Neuronal stem cell (in vitro differentiated cells): ENCODE measurements around the gene SRSF7.

Experiments
- DNase-seq: peaks from one replicate; pipeline ENCODE4 v3.0.0-alpha.2; 2013; ENCODE audit warnings: low spot score
- H2AFZ ChIP-seq: one replicate; pipeline ENCODE4 v1.6.1; 2013; ENCODE audit warnings: mild to moderate bottlenecking, low read length, inconsistent platforms
- H2AK5ac ChIP-seq: 2 replicates; pipeline ENCODE4 v1.6.1; 2013; ENCODE audit warnings: low read depth, mild to moderate bottlenecking, inconsistent platforms, low read length, moderate library complexity, mixed read lengths
- H2BK120ac ChIP-seq: 2 replicates; pipeline ENCODE4 v1.6.1; 2013; ENCODE audit warnings: low read depth, mild to moderate bottlenecking, inconsistent platforms, low read length, moderate library complexity, mixed read lengths
- H2BK12ac ChIP-seq: one replicate; pipeline ENCODE4 v1.6.1; 2013; ENCODE audit warnings: low read length, inconsistent platforms
- H2BK15ac ChIP-seq: 2 replicates; pipeline ENCODE4 v1.6.1; 2013; ENCODE audit warnings: mild to moderate bottlenecking, low read length, inconsistent platforms, mixed read lengths
- H2BK5ac ChIP-seq: one replicate; pipeline ENCODE4 v1.6.1; 2013; ENCODE audit warnings: inconsistent platforms, mild to moderate bottlenecking, low read length, moderate library complexity
- H3K14ac ChIP-seq: one replicate; pipeline ENCODE4 v1.6.1; 2013; ENCODE audit warnings: low read length, inconsistent platforms
- H3K18ac ChIP-seq: 2 replicates; pipeline ENCODE4 v1.6.1; 2013; ENCODE audit warnings: low read length, inconsistent platforms
- H3K23ac ChIP-seq: 2 replicates; pipeline ENCODE4 v1.6.1; 2013; ENCODE audit warnings: low read depth, mild to moderate bottlenecking, mixed read lengths, low read length, inconsistent platforms; ENCODE audit not compliant: poor library complexity
- H3K27ac ChIP-seq: replicated peaks from 3 replicates; pipeline ENCODE4 v1.5.1; 2013; ENCODE audit warnings: low read length, inconsistent platforms
- H3K27me3 ChIP-seq, 3 experiments: 2 replicates each; pipeline ENCODE4 v1.6.1; 2013; ENCODE audit warnings: low read length in 3 of 3, mild to moderate bottlenecking in 2 of 3, inconsistent platforms in 1 of 3, low read depth in 1 of 3, mixed read lengths in 1 of 3, moderate library complexity in 1 of 3; ENCODE audit not compliant: control insufficient read depth in 3 of 3, insufficient read depth in 3 of 3
- H3K36me3 ChIP-seq, 2 donors: replicated peaks in 1 of 2; 2 replicates each; pipeline ENCODE4 v1.6.1; 2013; ENCODE audit warnings: low read length in 2 of 2; ENCODE audit not compliant: control insufficient read depth in 2 of 2, insufficient read depth in 2 of 2
- H3K4ac ChIP-seq: 2 replicates; pipeline ENCODE4 v1.6.1; 2013; ENCODE audit warnings: inconsistent platforms, mild to moderate bottlenecking, low read length, moderate library complexity
- H3K4me1 ChIP-seq, 2 donors: 1 replicate in 1 of 2; 2 replicates in 1 of 2; pipeline ENCODE4 v1.6.1; 2013; ENCODE audit warnings: low read length in 2 of 2, low read depth in 1 of 2; ENCODE audit not compliant: control insufficient read depth in 2 of 2, insufficient read depth in 1 of 2
- H3K4me2 ChIP-seq: one replicate; pipeline ENCODE4 v1.6.1; 2013; ENCODE audit warnings: mild to moderate bottlenecking, low read length, inconsistent platforms; ENCODE audit not compliant: insufficient read depth, poor library complexity, severe bottlenecking
- H3K4me3 ChIP-seq, 2 donors: 2 replicates each; pipeline ENCODE4 v1.5.1; 2013; ENCODE audit warnings: low read length in 2 of 2, mild to moderate bottlenecking in 2 of 2, inconsistent platforms in 1 of 2, moderate library complexity in 1 of 2
- H3K79me1 ChIP-seq: one replicate; pipeline ENCODE4 v1.6.1; 2013; ENCODE audit warnings: low read depth, mild to moderate bottlenecking, inconsistent platforms, low read length, moderate library complexity
- H3K9ac ChIP-seq: one replicate; pipeline ENCODE4 v1.6.1; 2013; ENCODE audit warnings: mild to moderate bottlenecking, low read depth, low read length, inconsistent platforms; ENCODE audit not compliant: poor library complexity
- H3K9me3 ChIP-seq, 2 donors: replicated peaks in 1 of 2; 2 replicates each; pipeline versions ENCODE3 to v1.6.1; 2013; ENCODE audit warnings: low read length in 2 of 2, mild to moderate bottlenecking in 2 of 2, inconsistent platforms in 1 of 2, low read depth in 1 of 2, mixed read lengths in 1 of 2, moderate library complexity in 1 of 2; ENCODE audit not compliant: control insufficient read depth in 2 of 2, insufficient read depth in 1 of 2
- H4K8ac ChIP-seq: one replicate; pipeline ENCODE4 v1.6.1; 2013; ENCODE audit warnings: low read depth, mild to moderate bottlenecking, inconsistent platforms, low read length, moderate library complexity
- H4K91ac ChIP-seq: one replicate; pipeline ENCODE4 v1.6.1; 2013; ENCODE audit warnings: low read length, low read depth, mild to moderate bottlenecking, inconsistent platforms; ENCODE audit not compliant: poor library complexity
- WGBS, 2 donors: extraction: QIAGEN DNeasy Blood & Tissue Kit; methylation state at CpG; one replicate each; pipeline ENCODE4 v1.1.7; 2013; ENCODE audit warnings: missing lambda C conversion rate in 2 of 2, mixed read lengths in 1 of 2; ENCODE audit not compliant: insufficient read length in 2 of 2, insufficient replicate concordance in 1 of 2; ENCODE audit errors: extremely low coverage in 2 of 2; 5-methylcytosine and 5-hydroxymethylcytosine counted together

The SRSF7 gene

DNA sequence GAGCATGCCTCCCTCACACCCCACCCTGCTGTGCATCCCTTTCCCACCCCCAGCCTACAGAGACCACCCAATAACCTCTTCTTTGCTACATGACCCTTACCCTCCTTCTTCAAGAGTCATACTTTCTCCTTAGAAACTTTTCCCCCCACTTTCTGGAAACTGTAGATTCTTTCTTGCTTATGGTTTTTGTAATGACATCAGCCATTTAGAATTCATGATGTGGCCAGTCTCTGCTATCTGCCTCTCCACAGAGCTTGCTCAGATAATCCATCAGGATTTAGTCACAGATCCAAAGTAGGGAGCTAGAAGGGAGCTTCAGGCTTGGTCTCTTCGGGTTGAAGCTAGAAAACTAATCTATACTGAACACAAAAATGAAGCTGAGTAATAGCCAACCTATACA lies 48.7 kb downstream of the SRSF7 start:
- no peak overlapping the region for H2BK15ac ChIP-seq
- no peak overlapping the region for H4K8ac ChIP-seq
- H3K4me1 ChIP-seq = no peaks in the 10 kb centered on the region
- H3K9ac ChIP-seq = no peak overlapping the region
- no peak overlapping the region for H2AK5ac ChIP-seq
- no peak overlapping the region for H3K4ac ChIP-seq
- no peak overlapping the region for H3K18ac ChIP-seq
- H3K9me3 ChIP-seq = no peaks in the 10 kb centered on the region
- H3K27ac ChIP-seq = no peak overlapping the region
- H3K36me3 ChIP-seq = no peaks in the 10 kb centered on the region
- no peak for DNase-seq
- no peak overlapping the region for H2BK5ac ChIP-seq
- no peaks in the 10 kb centered on the region for H3K79me1 ChIP-seq
- H3K4me3 ChIP-seq = no peak overlapping the region
- WGBS, 2 donors = no CpG with 5 or more reads among the region's 1 CpG
- no peak overlapping the region for H2AFZ ChIP-seq
- no peak overlapping the region for H3K14ac ChIP-seq
- no peak overlapping the region for H2BK12ac ChIP-seq
- H3K23ac ChIP-seq = no peak overlapping the region
- H2BK120ac ChIP-seq = no peak overlapping the region
- H4K91ac ChIP-seq = no peak overlapping the region
- H3K27me3 ChIP-seq = no peaks in the 10 kb centered on the region
- H3K4me2 ChIP-seq = no peak overlapping the region

DNA sequence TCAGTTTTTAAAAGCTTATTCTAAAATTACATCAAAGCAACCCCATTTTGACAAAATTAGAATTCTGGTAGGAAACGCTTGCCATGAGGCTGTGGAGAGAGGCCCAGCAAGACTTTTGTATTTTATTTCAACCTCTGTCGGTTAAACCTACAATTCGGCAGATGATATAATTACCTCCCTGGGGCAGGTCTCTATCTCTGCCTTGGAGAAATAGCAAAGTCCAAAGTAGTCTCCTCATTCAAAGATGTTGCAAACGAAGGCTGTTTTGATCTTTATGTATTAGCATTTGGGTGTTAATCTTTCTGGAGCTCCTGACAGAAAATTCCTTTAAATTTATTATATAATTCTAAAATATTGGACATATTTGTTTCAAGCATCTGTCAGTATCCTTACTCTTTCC lies 49.6 kb downstream of the SRSF7 start:
- DNase-seq = no peak
- Histone ChIP-seq H3K4me2 (no peak overlapping the region), H3K9me3 (no peaks in the 10 kb centered on the region), H3K4me1 (no peaks in the 10 kb centered on the region), H3K18ac (no peak overlapping the region), H3K23ac (no peak overlapping the region), H3K9ac (no peak overlapping the region), H3K27me3 (no peaks in the 10 kb centered on the region), H2AFZ (no peak overlapping the region), H4K8ac (no peak overlapping the region), H3K4me3 (no peak overlapping the region), H2BK5ac (no peak overlapping the region), H2BK12ac (no peak overlapping the region), H3K36me3 (no peaks in the 10 kb centered on the region), H2AK5ac (no peak overlapping the region), H3K4ac (no peak overlapping the region), H2BK120ac (no peak overlapping the region), H3K14ac (no peak overlapping the region), H2BK15ac (no peak overlapping the region), H3K79me1 (no peaks in the 10 kb centered on the region), H4K91ac (no peak overlapping the region), H3K27ac (no peak overlapping the region)
- no CpG with 5 or more reads among the region's 4 CpGs for WGBS, 2 donors

- Histone ChIP-seq H2BK120ac (no peak overlapping the region), H2AFZ (no peak overlapping the region), H2BK5ac (no peak overlapping the region), H4K91ac (no peak overlapping the region), H3K36me3 (no peaks in the 10 kb centered on the region), H3K18ac (no peak overlapping the region), H3K4me2 (no peak overlapping the region), H3K9me3 (no peaks in the 10 kb centered on the region), H3K9ac (no peak overlapping the region), H2BK15ac (no peak overlapping the region), H3K79me1 (no peaks in the 10 kb centered on the region), H3K27me3 (no peaks in the 10 kb centered on the region), H3K14ac (no peak overlapping the region), H2BK12ac (no peak overlapping the region), H3K4me1 (no peaks in the 10 kb centered on the region), H3K27ac (no peak overlapping the region), H3K4me3 (no peak overlapping the region), H3K23ac (no peak overlapping the region), H2AK5ac (no peak overlapping the region), H4K8ac (no peak overlapping the region), H3K4ac (no peak overlapping the region)
- DNase-seq = no peak
Observed at GRCh38 chr2:38700881-38701458, 50.2 kb downstream of the SRSF7 start.

GRCh38 chr2:38700113-38700785 lies 50.9 kb downstream of the SRSF7 start:
- H2BK120ac ChIP-seq = no peak overlapping the region
- no peak overlapping the region for H3K4me3 ChIP-seq
- H2BK5ac ChIP-seq = no peak overlapping the region
- no peak overlapping the region for H2AFZ ChIP-seq
- H4K91ac ChIP-seq = no peak overlapping the region
- H2BK12ac ChIP-seq = no peak overlapping the region
- H3K27me3 ChIP-seq = no peaks in the 10 kb centered on the region
- H3K14ac ChIP-seq = no peak overlapping the region
- no peaks in the 10 kb centered on the region for H3K36me3 ChIP-seq
- no peak overlapping the region for H4K8ac ChIP-seq
- no peak overlapping the region for H3K9ac ChIP-seq
- H3K4me2 ChIP-seq = no peak overlapping the region
- no peaks in the 10 kb centered on the region for H3K9me3 ChIP-seq
- H2AK5ac ChIP-seq = no peak overlapping the region
- H3K79me1 ChIP-seq = no peaks in the 10 kb centered on the region
- WGBS, 2 donors = no CpG with 5 or more reads among the region's 9 CpGs
- H3K23ac ChIP-seq = no peak overlapping the region
- DNase-seq = no peak
- no peak overlapping the region for H3K27ac ChIP-seq
- H3K4ac ChIP-seq = no peak overlapping the region
- no peak overlapping the region for H3K18ac ChIP-seq
- H2BK15ac ChIP-seq = no peak overlapping the region
- H3K4me1 ChIP-seq = no peaks in the 10 kb centered on the region
